ENCODE data around the gene TSSK3.
"Not testable (repeated sequence)": the region's sequence is repeated elsewhere in the genome, so short reads cannot be mapped to it uniquely, and the experiment has no call there.

The TSSK3 gene

GRCh38 chr1:32338637-32339145 is 23.6 kb upstream of the TSSK3 start:
- DNase-seq (ENCODE audit: low read depth, low spot score): no peak

GRCh38 chr1:32339363-32339978 is 22.9 kb upstream of the TSSK3 start:
- no peak for DNase-seq (ENCODE audit: low read depth, low spot score)

GRCh38 chr1:32341186-32341757 is 21.1 kb upstream of the TSSK3 start:
- no peak for DNase-seq (ENCODE audit: low read depth, low spot score)

GRCh38 chr1:32341971-32342370 is 20.4 kb upstream of the TSSK3 start:
- DNase-seq (ENCODE audit: low read depth, low spot score): no peak

GRCh38 chr1:32342704-32343103 is 19.6 kb upstream of the TSSK3 start:
- no peak for DNase-seq (ENCODE audit: low read depth, low spot score)

GRCh38 chr1:32345289-32345827 is 17.0 kb upstream of the TSSK3 start:
- no peak for DNase-seq (ENCODE audit: low read depth, low spot score)

GRCh38 chr1:32346532-32347157 is 15.7 kb upstream of the TSSK3 start:
- no peak for DNase-seq (ENCODE audit: low read depth, low spot score)

- DNase-seq (ENCODE audit: low read depth, low spot score): no peak
Measured at GRCh38 chr1:32349211-32349708, 13.1 kb upstream of the TSSK3 start.

- DNase-seq (ENCODE audit: low read depth, low spot score): no peak
Measured at GRCh38 chr1:32350785-32351398, 11.4 kb upstream of the TSSK3 start.

GRCh38 chr1:32351399-32352238 is 10.7 kb upstream of the TSSK3 start:
- DNase-seq (ENCODE audit: low read depth, low spot score): peak; percentile 79

GRCh38 chr1:32352239-32352745 is 10.0 kb upstream of the TSSK3 start:
- no peak for DNase-seq (ENCODE audit: low read depth, low spot score)

- no peak for DNase-seq (ENCODE audit: low read depth, low spot score)
Measured at GRCh38 chr1:32352831-32353383, 9.4 kb upstream of the TSSK3 start.

- no peak for DNase-seq (ENCODE audit: low read depth, low spot score)
Measured at GRCh38 chr1:32353431-32353830, 8.9 kb upstream of the TSSK3 start.

- no peak for DNase-seq (ENCODE audit: low read depth, low spot score)
Measured at GRCh38 chr1:32353886-32354570, 8.3 kb upstream of the TSSK3 start.

GRCh38 chr1:32355778-32356177 is 6.6 kb upstream of the TSSK3 start:
- DNase-seq (ENCODE audit: low read depth, low spot score): not testable (repeated sequence)

- DNase-seq (ENCODE audit: low read depth, low spot score): no peak
Measured at GRCh38 chr1:32356478-32356877, 5.9 kb upstream of the TSSK3 start.

- no peak for DNase-seq (ENCODE audit: low read depth, low spot score)
Measured at GRCh38 chr1:32357614-32358013, 4.7 kb upstream of the TSSK3 start.

- DNase-seq (ENCODE audit: low read depth, low spot score): no peak
Measured at GRCh38 chr1:32358435-32358834, 3.9 kb upstream of the TSSK3 start.

GRCh38 chr1:32361308-32361673 is 1.0 kb upstream of the TSSK3 start:
- no peak for DNase-seq (ENCODE audit: low read depth, low spot score)
